ENCODE data around the gene GRID1.

Gene GRID1

DNA sequence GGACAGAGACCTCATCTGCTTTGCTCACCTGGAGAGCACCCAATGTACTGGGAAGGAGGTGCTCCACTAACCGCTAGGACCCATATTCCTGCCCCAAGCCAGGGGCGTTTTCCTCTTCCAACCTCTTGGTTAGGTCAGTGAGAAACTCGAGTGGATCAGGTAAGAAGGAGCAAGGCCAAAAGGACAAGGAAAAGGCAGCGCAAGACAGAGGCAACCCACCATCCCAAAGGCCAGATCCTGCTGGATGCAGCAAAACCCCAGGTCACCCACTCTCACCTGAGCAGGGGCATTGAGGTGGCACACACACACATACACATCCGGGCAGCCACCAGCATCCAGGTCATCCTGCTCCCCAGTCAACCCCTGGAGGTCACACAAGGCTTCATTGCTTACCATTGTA, 105.1 kb downstream of the GRID1 start:
- Histone ChIP-seq H3K27me3 (peaks cover 48% of the 10 kb centered on the region), H3K4me1 (ENCODE audit: control insufficient read depth in 1 of 2, insufficient read depth in 1 of 2, low read depth in 1 of 2, low read length in 1 of 2) (no peaks in the 10 kb centered on the region), H3K9me3 (no peaks in the 10 kb centered on the region), H3K4me3 (ENCODE audit: low read depth in 1 of 2, low read length in 1 of 2) (no peak overlapping the region), H3K27ac (no peak overlapping the region), H3K36me3 (no peaks in the 10 kb centered on the region)
- TF ChIP-seq, protein P1, sequence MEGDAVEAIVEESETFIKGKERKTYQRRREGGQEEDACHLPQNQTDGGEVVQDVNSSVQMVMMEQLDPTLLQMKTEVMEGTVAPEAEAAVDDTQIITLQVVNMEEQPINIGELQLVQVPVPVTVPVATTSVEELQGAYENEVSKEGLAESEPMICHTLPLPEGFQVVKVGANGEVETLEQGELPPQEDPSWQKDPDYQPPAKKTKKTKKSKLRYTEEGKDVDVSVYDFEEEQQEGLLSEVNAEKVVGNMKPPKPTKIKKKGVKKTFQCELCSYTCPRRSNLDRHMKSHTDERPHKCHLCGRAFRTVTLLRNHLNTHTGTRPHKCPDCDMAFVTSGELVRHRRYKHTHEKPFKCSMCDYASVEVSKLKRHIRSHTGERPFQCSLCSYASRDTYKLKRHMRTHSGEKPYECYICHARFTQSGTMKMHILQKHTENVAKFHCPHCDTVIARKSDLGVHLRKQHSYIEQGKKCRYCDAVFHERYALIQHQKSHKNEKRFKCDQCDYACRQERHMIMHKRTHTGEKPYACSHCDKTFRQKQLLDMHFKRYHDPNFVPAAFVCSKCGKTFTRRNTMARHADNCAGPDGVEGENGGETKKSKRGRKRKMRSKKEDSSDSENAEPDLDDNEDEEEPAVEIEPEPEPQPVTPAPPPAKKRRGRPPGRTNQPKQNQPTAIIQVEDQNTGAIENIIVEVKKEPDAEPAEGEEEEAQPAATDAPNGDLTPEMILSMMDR (IDR thresholded peaks at IDR 0.05): no peak

DNA sequence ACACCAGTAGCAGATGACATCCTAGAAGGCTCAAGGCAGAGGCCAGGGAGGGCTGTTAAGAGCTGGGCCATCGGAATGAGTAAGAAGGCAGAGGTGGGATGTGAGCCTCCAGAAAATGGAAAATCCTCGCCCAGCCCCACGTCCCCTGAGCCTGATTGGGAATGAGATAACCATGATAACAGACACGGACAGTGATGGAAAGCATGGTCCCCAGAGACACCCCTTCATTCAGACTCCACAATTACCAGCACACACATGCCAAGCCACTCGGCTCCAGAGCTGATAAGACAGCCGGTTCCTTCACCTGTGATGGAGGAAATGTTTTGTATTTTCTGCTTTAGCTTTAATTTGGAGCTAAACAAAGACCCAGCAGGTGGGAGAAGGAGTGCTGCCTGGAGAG, 106.0 kb downstream of the GRID1 start:
- no peaks in the 10 kb centered on the region for H3K36me3 ChIP-seq
- peaks cover 48% of the 10 kb centered on the region for H3K27me3 ChIP-seq
- no peak overlapping the region for H3K27ac ChIP-seq
- no peak overlapping the region for H3K4me3 ChIP-seq (ENCODE audit: low read depth in 1 of 2, low read length in 1 of 2)
- no peaks in the 10 kb centered on the region for H3K9me3 ChIP-seq
- TF ChIP-seq, protein P1 (IDR thresholded peaks at IDR 0.05): no peak
- H3K4me1 ChIP-seq (ENCODE audit: control insufficient read depth in 1 of 2, insufficient read depth in 1 of 2, low read depth in 1 of 2, low read length in 1 of 2): no peaks in the 10 kb centered on the region

DNA sequence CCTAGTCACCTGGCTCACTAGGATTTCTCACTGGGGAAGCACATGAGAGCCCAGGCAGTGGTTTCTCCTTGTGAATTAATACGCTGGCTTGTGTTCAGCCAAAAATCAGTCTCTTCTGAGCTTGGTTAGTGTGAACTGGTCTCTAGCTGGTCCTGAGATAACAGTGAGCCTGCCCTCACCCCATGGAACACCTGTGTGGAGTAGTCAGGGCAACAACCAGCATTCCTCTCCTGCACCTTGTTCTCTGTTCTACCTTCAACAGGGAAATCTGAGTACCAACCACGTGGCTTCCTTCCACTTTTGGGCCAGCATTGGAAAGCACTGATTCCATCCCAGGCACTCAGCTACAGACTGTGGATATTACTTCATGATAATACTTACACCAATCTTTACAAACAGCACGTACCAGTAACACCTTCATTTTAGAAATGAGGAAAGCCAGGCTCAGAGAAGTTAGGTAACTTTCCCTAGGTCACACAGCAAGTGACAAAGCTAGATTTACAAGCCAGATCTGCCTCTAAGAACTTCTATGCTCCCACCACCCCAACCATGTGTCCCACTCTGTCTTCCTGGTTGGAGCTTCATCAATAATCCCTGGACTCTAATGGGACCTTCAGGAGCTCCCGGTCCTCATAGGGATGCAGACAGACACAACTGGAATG, 106.6 kb downstream of the GRID1 start:
- TF ChIP-seq, protein P1 (IDR thresholded peaks at IDR 0.05): no peak
- no peak overlapping the region for H3K27ac ChIP-seq
- H3K4me3 ChIP-seq (ENCODE audit: low read depth in 1 of 2, low read length in 1 of 2): no peak overlapping the region
- no peaks in the 10 kb centered on the region for H3K4me1 ChIP-seq (ENCODE audit: control insufficient read depth in 1 of 2, insufficient read depth in 1 of 2, low read depth in 1 of 2, low read length in 1 of 2)
- no peaks in the 10 kb centered on the region for H3K36me3 ChIP-seq
- H3K9me3 ChIP-seq: no peaks in the 10 kb centered on the region
- peaks cover 48% of the 10 kb centered on the region for H3K27me3 ChIP-seq

DNA sequence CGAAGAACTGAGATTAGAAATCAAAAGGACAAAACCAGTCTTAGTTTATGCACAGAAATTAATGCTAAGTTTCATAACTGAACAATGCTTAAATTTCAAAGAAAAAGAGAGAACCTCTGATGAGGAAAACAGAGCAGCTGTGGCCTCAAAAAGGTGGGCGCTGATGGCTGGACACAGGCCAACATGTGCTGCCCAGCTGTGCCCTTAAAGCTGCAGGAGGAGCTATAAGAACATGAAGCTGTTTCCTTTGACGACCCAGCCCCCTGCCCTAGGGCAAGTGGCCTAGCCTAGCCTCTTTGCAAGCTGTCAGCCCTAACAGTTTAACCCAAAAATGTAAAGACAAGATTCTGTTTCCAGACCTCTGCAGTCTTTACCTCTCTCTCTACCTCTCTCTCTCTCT, 107.7 kb downstream of the GRID1 start:
- Histone ChIP-seq H3K4me3 (ENCODE audit: low read depth in 1 of 2, low read length in 1 of 2) (no peak overlapping the region), H3K4me1 (ENCODE audit: control insufficient read depth in 1 of 2, insufficient read depth in 1 of 2, low read depth in 1 of 2, low read length in 1 of 2) (no peaks in the 10 kb centered on the region), H3K9me3 (no peaks in the 10 kb centered on the region), H3K36me3 (no peaks in the 10 kb centered on the region), H3K27ac (no peak overlapping the region), H3K27me3 (peaks cover 38% of the 10 kb centered on the region)
- TF ChIP-seq, protein P1 (IDR thresholded peaks at IDR 0.05): no peak

DNA sequence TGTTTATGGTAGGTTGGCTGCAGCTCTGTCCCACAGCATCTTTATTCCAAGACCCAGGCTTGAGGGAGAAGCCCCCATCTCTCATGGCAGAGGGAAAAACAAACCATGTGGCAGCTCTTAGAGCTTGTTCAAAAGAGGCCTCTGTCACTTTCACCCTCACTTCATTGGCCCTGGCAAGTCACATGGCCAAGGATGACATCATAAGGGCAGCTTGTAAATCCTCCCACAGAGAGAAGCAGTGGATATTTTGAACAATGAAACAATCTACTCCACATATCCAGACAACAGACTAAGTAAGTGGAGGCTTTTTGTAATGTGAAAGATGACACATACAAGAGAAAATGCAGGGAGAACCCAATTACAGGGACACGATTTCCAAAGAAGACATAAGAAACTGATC, 108.1 kb downstream of the GRID1 start:
- Histone ChIP-seq H3K4me1 (ENCODE audit: control insufficient read depth in 1 of 2, insufficient read depth in 1 of 2, low read depth in 1 of 2, low read length in 1 of 2) (no peaks in the 10 kb centered on the region), H3K27me3 (peaks cover 33% of the 10 kb centered on the region), H3K9me3 (no peaks in the 10 kb centered on the region), H3K4me3 (ENCODE audit: low read depth in 1 of 2, low read length in 1 of 2) (no peak overlapping the region), H3K36me3 (no peaks in the 10 kb centered on the region), H3K27ac (no peak overlapping the region)
- TF ChIP-seq, protein P1 (IDR thresholded peaks at IDR 0.05): no peak
